ENCODE results near the gene PPP1R11.

GRCh38 chr6:30019819-30020218 lies 47.2 kb upstream of the PPP1R11 start:
- TF ChIP-seq, protein P1, sequence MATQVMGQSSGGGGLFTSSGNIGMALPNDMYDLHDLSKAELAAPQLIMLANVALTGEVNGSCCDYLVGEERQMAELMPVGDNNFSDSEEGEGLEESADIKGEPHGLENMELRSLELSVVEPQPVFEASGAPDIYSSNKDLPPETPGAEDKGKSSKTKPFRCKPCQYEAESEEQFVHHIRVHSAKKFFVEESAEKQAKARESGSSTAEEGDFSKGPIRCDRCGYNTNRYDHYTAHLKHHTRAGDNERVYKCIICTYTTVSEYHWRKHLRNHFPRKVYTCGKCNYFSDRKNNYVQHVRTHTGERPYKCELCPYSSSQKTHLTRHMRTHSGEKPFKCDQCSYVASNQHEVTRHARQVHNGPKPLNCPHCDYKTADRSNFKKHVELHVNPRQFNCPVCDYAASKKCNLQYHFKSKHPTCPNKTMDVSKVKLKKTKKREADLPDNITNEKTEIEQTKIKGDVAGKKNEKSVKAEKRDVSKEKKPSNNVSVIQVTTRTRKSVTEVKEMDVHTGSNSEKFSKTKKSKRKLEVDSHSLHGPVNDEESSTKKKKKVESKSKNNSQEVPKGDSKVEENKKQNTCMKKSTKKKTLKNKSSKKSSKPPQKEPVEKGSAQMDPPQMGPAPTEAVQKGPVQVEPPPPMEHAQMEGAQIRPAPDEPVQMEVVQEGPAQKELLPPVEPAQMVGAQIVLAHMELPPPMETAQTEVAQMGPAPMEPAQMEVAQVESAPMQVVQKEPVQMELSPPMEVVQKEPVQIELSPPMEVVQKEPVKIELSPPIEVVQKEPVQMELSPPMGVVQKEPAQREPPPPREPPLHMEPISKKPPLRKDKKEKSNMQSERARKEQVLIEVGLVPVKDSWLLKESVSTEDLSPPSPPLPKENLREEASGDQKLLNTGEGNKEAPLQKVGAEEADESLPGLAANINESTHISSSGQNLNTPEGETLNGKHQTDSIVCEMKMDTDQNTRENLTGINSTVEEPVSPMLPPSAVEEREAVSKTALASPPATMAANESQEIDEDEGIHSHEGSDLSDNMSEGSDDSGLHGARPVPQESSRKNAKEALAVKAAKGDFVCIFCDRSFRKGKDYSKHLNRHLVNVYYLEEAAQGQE (IDR thresholded peaks at IDR 0.05; ENCODE audit: insufficient read depth in 1 of 2, low read depth in 2 of 2, low read length in 2 of 2): no peak
- TF ChIP-seq POLR2AphosphoS5 (IDR thresholded peaks at IDR 0.05; ENCODE audit: low read depth, low read length): no peak

Measured in PFSK-1 (cell line).